ENCODE results near the gene FNDC10.
"Not testable (repeated sequence)": the region's sequence is repeated elsewhere in the genome, so short reads cannot be mapped to it uniquely, and the experiment has no call there.

Gene FNDC10

DNA sequence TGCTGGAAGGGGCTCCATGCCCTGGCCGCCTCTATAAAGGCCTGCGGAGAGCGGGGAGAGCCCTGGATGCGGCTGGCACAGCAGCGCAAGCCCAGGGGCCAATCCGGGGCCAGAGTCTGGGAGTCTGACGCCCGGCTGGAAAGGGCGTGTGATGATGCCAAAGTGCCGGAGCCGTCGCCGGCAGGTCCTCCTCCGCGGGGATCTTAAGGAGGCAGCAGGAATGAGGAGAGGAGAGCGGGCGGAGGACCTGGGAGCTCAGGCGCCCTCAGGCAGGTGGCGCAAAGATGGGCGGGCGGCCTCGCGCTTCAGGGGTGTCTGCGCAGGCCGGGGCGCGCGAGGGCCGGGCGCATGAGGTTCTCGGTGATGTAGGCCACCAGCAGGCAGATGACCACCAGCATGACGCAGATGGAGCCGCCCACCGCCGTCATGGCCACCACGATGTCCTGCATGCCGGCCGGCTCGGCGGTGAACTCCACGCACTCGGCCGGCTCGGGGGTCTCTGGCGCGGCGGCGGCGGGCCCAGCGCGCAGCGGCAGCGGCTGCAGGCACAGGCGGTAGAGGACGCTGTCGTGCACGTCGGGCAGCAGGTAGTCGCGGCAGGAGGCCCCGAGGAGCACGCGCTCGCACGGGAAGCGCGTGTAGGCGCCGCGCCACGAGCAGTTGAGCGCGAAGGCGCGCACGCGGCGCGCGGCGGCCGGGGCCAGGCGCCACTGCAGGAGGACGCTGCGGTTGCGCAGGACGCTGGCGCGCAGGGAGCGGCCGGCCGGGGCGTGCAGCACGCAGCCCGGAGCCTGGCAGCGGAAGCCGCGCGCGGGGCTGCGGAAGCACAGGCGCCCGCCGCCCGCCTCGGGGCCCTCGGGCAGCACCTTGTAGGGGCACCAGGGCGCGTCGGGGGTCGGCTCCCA is 653 bp downstream of the FNDC10 start:
- no peak for DNase-seq (ENCODE audit: low spot score)

DNA sequence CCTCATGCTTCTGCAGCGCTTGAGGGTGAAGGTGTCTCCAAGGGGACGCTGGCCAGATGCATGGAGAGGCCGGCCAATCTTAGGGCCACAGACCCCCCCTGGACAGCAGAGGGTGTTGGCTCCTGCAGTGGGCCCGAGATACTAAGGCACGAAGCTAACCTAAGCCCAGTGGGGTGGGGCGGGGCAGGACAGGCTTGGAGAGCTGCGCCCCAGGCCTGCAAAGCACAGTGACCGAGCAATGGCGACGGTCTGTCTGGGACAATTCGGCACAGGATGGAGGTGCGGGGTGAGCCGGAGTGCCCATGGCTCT is 1.3 kb downstream of the FNDC10 start:
- no peak for DNase-seq (ENCODE audit: low spot score)

DNA sequence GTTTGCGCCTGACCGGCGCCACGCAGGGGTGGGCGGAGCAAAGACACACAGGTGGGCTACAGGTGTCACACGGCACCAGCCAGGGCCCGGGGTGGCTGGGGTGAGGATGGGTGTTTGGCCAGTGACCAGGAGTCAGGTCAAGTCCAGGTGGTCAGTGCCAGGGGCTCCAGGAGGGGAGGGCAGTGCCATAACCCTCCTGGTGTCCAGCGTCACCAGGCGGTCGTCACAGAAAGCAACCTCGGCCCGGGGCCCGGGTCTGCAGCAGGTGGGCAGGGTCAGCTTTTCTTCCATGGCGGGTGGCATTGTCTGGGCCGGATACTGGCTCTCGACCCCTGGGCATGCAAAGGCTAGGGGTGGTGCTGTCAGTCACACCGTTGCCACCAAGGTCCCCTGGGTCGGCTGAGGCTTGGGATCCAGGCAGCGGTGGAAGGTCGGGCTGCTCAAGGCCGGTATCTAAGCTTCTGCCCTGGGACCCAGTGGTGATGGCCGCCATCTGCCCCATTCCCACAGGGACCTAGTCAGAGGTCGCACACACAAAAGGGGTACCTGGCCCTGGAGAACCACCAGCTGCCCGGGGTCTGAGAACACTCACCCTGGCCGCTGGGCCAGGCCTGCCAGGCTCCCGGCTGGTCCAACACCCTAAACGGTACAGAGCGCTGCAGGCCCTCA is 1.8 kb downstream of the FNDC10 start:
- no peak for DNase-seq (ENCODE audit: low spot score)

DNA sequence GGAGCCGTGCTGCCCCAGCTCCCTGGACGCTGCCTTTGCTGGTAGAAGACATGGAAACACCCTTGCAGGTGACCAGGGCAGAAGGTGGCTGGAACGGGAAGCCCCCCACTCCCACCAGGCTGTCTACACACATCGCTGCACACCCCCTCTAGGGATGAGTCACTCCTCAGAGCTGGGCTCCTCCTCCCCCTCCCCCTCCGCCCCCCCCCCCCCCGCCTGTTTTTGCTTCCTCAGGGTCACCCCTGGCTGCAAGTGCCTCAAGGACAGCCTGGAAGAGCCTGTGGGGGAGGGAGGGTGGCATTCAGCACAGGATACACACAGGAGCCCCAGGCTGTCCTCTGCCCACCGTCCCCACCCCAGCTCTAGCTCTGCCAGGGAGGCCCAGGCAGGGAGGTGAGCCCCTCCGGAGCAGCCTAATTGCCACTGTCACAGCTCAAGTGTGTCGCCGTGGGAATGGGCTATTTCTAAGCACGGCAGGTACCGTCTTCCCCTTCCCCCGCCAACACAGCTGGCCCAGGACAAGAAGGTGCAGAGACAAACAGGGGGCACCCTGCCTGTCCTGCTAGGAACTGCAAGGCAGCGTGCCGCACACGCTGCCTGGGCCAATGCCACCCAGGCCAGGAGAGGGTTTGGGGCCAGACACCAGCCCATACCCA is 2.5 kb downstream of the FNDC10 start:
- DNase-seq (ENCODE audit: low spot score): no peak

DNA sequence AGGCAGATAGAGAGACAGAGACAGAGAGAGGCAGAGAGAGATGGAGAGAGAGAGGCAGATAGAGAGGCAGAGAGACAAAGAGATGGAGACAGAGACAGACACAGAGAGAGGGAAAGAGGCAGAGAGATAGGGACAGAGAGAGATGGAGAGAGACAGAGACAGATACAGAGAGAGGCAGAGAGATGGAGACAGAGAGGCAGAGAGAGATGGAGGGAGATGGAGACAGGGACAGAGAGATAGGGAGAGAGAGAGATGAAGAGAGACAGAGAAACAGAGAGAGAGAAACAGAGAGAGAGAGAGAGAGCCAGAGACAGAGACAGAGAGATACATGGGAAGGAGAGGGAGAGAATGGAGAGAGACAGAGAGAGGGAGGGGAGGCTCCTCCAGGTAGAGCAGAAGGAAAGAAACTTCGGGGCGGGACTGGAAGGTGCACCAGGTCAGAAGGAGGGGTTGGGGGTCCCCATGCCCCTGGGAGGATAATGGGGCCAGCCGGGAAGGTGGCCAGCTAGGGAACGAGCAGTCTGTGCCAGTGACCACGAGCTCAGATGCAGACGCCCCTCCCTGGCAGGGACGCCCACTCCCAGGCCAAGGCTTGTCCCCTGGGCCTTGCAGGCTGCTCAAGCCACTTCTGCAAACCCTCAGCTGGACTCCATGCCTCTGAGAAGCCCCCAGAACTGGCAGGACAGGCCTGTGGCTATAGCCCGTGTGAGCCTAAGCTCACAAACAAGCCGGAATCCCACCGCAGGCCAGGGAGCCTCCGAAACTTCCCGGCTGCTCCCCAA is 3.3 kb downstream of the FNDC10 start:
- no peak for DNase-seq (ENCODE audit: low spot score)

DNA sequence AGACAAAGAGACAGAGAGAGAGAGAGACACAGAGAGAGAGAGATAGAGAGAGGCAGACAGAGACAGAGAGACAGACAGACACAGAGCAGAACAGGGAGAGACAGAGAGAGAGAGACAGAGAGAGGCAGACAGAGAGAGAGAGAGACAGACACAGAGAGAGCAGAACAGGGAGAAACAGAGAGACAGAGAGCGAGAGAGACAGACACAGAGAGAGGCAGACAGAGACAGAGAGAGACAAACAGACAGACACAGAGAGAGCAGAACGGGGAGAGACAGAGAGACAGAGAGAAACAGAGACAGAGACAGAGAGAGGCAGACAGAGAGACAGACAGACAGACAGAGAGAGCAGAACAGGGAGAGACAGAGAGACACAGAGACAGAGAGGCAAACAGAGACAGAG is 4.6 kb downstream of the FNDC10 start:
- not testable (repeated sequence) for DNase-seq (ENCODE audit: low spot score)

DNA sequence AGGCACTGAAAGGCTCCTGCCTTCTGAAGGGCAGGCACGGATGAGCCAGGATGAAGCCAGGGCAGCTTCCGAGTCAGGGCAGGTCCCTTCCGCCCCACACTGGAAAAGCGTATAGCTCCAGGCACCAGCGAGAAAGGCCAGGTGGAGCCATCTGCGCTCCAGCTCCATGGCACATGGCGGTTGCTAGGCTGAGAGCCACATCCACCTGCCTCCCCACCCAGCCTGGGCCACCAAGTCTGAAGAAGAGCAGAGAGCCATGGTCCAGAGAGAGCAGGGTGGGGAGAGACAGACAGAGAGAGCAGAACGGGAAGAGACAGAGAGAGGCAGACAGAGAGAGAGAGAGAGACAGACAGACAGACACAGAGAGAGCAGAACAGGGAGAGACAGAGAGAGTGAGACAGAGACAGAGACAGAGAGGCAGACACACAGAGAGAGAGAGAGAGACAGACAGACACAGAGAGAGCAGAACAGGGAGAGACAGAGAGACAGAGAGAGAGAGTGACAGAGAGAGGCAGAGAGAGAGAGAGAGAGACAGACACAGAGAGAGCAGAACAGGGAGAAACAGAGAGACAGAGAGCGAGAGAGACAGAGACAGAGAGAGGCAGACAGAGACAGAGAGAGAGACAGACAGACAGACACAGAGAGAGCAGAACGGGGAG is 5.2 kb downstream of the FNDC10 start:
- DNase-seq (ENCODE audit: low spot score): peak; percentile 58

DNA sequence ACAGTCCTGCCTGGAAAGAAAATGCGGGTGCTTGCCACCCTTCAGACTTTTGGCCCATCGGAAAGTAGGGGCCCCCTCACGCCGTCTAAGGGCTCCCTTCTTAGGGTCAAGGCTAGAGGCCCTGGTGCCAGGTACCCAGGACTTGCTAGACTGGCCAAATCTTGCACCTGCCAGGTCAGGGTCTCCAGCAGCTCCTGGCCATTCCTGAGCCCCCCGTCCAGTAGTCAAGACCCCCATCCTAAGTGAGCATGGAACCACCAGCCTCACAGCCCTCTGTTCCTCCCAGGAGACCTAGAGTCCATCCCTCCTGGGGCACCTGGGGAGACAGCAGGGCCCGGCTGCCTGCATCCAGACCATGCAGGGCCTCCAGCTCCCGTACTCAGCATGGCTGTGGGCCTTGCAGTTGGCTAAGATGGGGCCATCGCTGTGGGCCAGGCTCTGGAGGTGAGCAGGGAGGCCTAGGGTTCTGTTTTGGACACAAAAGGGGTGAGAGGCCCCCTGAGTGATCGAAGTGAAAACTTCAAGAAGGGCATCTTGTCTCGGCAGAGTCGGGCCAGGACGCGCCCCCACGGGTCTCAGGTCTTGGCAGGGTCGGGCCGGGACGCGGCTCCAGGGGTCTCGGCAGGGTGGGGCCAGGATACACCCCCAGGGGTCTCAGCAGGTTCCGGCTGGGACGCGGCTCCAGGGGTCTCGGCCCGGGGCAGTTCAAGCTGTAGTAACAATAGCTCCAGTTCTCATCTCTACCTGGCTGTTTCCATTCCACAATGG is 5.9 kb downstream of the FNDC10 start:
- no peak for DNase-seq (ENCODE audit: low spot score)

DNA sequence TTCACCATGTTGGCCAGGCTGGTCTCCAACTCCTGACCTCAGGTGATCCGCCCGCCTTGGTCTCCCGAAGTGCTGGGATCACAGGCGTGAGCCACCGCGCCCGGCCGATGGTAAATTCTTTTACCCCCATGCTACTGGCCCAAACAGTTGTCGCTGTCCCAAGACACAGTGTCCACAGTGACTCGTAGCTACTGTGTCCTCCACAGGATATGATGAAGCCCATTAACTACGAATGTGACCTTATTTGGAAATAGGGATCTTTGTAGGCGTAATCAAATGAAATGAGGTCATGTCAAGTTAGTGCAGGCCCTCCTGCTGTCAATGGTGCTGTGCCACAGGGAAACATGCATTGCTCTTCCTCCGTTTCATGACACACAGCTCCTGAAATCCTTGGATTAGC is 8.5 kb downstream of the FNDC10 start:
- DNase-seq (ENCODE audit: low spot score): no peak

DNA sequence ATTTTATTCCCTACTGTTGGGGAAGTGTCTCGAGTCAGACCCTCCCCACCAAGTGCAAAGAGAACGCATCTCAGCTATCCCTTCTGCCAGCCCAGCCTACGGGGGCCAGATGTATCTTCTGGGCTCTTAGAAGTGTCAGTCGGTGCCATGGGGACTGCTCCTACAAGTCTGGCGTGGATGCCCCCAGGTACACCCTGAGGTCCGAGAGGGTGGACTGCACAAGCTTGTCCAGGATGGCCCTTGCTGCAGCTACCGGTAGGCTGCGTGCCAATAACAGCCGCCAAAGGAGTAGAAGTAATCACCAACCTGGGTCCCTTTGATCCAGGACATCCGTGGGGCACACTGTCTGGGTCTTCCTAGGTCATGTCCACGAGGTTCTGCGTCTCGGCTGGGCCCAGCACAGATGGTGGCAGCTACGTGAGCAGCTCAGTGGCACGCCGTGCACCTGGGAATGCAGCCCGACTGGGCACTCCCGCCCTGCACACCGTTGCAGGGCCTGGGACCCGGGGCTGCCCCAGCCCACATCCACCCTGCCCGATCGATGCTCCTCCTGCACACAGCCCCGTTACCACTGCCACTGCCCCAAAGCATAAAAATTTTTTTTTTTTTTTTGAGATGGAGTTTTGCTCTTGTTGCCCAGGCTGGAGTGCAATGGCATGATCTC is 16.5 kb downstream of the FNDC10 start:
- DNase-seq (ENCODE audit: low spot score): no peak

DNA sequence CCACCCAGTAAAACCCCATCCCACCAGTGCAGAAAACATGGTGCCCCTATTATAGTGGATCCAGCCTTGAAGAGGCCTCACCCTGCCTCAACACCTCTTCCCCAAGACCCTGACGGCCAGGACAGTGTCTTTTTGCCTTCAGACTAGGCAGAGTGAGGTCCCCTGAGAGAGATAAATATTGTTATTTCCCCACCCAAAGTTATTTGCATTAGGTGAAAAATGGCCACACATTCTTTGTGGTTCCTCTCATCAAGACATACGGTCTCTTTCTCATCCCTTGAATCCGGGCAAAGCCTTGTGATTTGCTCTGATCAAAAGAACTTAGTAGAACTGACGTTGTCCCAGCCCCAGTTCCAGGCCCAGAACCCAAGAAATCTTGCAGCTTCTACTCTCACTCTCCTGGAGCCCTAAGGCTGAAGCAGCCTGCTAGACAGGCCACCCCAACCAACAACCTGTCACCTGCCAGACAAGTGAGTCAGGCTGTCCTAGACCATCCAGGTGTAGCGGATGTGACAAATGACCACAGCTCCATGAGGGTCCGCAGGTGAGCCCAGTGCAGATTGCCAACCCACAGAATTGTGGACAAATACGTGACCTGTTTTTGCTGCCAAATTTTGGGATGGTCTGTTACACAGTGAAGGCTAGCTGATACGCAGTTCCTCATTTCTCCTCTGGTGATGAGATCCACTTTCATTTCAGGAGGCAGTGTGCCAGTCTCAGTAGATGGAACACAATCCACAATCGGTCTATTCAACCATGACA is 17.2 kb downstream of the FNDC10 start:
- no peak for DNase-seq (ENCODE audit: low spot score)

DNA sequence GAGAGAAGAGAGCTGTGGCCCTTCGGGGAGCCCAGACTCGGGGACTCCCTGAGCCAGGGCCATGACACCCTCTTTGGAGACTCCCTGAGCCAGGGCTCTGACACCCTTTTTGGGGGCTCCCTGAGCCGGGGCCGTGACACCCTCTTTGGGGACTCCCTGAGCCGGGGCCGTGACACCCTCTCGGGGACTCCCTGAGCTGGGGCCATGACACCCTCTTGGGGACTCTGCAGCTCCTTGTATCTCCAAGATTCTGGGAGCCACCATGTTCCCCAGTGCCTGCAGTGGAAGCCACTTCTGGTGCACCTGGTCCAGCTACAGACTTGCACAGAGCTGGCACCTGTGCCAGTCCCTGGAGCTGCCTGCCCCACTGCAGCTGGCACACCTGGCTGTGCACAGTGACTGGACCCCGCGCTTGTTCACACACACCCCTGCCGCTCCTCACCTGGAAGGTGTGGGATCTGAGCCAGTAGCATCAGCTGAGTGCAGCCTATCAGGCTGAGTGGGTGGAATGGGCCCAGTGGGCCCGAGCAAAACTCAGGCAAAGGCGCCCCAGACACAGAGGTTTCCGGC is 21.5 kb downstream of the FNDC10 start:
- DNase-seq (ENCODE audit: low spot score): no peak

DNA sequence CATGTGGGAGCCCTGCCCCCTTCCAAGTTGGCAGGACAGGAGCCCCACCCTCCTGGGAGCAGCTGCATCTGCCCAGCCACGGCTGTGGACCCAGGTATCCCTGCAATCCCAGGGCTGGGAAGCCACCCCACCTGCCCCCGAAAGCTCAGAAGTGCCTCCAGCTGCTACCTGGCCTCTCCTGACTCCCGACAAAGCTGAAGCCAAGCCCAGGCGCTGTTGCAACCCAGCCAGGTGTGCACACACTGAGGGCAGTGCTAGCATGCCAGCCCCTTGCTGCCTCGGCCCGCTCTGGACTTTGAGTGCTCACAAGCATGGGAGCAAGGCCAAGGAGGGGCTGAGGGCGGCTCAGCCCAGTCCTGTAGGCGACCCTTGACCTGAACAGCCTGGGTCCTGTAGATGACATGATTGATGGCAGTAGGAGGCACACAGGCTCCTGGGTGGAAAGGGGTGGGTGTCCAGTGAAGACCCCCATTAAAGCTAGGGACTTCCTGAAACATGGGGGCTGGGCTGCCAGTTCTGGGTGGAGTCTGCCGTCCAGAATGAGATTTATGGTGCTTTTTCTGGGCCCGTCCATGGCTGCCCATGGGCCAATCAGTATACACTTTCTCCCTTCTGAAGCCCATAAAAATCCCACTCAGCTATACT is 22.4 kb downstream of the FNDC10 start:
- DNase-seq (ENCODE audit: low spot score): no peak

DNA sequence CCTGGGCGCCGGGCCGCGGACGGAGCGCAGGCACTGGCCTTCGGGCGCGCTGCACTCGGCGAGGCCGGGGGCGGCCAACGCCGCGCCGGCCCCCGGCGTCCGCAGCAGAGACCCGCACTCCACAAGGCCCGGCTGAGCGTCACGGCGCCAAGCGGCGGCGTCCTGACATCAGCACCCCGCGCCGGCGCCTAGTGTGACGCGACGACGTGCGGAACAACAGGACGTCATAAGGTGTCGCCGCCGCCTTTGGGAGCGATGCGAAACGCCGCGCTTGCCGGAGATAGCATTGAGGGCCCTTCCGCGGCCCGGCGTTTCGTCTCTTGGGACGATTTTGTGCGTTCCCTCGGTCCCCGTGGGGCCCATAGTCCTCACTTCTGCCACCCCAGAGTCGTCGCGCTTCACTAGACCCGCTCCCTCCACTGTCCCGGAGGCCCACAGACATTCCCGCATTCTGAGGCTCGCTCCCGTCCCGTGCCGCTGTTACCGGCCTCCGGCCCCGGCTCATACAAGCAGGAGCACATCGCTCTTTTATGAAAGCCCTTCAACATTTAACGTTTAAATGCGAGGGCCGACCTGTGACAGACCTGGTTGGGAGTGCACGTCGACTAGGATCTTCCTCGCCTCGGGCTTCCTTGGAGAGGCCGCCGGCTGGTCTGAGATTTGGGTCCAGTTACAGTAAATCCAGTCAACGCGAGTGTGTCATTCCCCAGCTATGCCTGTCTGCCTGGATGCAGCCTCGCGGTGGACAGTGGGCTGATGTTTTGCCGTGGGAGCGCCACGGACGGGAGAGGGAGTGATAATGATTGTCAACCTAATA is 25.0 kb downstream of the FNDC10 start, which contains the start of gene SSU72:
TSS of gene SSU72 (minus strand) at position 143 of the 817 bp plus-strand sequence. CDS start 306 bp downstream, outside the sequence.
- peak; percentile 86 for DNase-seq (ENCODE audit: low spot score)

DNA sequence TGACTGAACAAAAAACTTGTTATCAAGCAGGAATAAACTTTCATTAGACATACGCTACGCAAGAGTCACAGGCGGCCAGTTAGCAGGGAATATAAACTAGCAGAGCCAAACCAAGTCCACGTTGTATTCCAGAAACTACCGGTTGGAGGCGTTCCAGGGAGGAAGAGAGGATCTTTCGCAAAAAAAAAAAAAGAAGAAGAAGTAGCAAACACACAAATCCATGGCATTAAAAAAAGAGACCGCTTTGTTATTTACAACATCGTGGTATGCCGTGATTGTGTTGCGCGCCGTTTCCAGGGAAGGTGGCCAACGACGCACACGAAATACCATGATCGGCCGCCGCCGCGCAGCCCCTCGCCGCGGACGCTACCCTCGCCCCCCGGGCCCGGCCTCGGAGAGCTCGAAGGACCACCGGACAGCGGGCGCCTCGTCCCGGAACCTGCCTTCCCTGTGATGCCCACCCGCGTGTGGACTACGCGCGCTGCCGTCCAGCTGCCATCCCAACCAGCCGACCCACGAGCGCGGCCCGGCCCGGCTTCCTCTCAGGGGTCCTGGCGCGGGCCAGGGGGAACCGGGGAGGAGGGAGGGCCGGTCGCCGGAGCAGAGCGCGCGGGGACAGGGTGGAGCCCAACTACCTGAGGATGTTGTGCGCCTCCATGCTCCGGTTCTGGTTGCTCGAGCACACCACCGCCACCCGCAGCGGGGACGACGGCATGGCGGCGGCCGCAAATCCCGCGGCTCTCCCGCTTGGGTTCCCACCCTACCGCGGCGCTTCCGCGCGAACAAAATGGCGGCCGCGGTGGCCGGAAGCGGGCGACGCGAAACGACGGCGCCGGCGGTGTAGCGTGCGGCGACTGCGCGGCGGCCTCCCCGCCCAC is 25.9 kb downstream of the FNDC10 start:
- peak; percentile 59 for DNase-seq (ENCODE audit: low spot score)

DNA sequence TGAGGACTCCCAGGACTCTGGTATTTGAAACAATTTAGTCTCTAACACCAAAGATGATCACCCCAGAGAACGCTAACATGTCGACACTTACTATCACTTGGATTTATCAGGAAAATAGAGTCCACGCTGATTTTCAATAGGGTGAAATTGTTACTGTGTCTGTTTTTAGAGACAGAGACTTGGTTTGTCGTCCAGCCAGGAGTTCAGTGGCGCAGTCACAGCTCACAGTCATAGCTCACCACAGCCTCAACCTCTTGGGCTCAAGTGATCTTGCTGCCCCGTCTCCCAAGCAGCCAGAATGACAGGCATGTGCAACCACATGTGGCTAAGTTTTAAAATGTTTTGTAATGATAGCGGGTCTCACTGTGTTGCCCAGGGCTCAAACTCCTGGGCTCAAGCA is 30.6 kb downstream of the FNDC10 start:
- no peak for DNase-seq (ENCODE audit: low spot score)

DNA sequence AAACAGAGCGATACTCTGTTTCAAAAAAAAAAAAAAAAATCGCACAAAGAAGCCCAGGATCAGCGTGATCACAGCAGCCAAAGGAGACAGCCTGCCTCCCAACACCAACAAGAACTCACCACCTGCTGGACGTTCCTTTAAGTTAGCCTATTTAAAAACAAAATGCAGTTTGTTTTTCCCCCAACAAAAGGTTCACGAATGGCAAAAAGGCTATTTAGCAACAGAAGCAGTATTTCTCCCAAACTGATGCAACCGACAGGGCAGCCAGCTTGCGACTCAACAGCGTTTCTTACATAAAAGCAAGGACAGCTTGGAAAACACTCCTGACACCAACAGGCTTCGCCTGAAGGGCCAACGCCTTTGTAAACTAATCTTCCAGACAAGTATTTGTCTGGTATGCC is 32.0 kb downstream of the FNDC10 start:
- no peak for DNase-seq (ENCODE audit: low spot score)

All from cerebellar cortex (tissue), 1 donor.